ENCODE results near the gene SLC22A12.

The SLC22A12 gene

DNA sequence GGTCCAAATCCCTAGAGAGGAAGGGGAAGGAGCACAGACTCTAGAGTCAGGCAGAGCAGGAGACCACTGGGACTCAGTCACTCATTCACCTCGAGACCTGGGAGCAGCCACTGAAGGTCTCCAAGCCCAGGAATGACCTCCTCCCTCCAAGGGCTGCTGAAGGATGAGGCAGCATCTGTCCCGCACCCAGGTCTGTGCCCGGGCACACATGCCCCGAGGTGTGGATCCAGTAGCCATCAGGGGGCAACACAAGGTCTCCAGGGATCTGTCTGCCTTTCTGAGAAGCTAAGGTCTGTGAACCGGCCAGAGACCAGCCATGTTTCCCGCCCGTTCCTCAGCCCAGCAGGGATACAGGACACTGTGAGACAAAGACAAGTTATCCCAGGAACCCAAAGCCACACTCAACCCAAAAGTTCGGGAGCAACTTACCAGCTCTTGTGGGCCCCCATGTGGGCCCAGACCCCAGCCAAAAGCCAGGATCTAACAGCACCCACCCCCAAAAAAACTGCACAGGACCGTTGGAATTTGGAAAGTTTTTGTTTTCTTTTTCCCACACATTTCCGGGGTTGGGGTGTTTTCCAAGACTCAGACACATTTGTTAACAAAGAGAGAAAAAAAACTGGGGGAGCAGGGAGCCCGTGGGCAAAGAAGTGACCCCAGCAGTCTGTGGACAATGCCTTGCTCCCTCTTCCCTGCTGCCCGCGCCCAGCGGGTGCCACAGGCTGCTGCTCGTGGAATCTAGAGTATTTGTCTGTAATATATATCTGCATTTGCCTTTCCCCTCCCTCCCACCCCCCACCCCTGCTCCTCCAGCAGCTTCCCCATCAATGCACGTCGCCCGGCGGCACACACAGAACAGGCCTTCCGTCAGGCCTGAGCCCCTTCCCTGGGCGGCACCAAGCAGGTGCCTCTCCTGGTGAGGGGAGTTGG, 14.9 kb downstream of the SLC22A12 start:
- no peak for DNase-seq (ENCODE audit: low read depth)
- TF ChIP-seq, protein P1, sequence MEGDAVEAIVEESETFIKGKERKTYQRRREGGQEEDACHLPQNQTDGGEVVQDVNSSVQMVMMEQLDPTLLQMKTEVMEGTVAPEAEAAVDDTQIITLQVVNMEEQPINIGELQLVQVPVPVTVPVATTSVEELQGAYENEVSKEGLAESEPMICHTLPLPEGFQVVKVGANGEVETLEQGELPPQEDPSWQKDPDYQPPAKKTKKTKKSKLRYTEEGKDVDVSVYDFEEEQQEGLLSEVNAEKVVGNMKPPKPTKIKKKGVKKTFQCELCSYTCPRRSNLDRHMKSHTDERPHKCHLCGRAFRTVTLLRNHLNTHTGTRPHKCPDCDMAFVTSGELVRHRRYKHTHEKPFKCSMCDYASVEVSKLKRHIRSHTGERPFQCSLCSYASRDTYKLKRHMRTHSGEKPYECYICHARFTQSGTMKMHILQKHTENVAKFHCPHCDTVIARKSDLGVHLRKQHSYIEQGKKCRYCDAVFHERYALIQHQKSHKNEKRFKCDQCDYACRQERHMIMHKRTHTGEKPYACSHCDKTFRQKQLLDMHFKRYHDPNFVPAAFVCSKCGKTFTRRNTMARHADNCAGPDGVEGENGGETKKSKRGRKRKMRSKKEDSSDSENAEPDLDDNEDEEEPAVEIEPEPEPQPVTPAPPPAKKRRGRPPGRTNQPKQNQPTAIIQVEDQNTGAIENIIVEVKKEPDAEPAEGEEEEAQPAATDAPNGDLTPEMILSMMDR (conservative IDR thresholded peaks at IDR 0.05; ENCODE audit: low read depth, low read length): no peak
- H3K4me3 ChIP-seq (ENCODE audit: low read depth, low read length): no peak overlapping the region

DNA sequence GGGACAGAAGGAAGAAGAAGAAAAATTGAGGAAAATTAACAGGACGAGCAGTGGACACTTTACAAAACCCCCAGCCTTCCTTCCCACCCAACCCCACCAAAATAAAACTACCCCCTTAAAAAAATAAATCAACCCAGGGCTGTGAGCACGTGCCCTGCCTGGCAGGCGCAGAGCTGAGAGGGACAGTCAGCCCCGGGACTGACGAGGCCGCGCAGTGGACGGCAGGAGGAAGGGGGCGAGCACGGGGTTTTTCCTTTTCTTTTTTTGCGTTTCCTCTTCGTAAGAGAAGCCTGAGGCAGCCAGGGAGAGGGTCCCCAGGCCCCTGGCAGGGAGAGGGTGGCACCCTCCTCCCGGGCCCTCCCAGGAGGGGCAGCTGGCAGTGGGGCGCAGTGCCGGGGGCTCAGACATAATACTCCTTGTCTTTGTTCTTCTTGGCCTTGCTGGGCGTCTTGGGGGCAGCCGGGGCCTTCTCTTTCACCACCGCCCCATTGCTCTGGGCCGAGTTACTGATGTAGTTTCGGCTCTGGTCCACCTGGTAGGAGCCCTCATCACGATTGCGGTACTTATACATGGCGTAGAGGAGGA, 15.9 kb downstream of the SLC22A12 start:
- H3K4me3 ChIP-seq (ENCODE audit: low read depth, low read length): no peak overlapping the region
- TF ChIP-seq, protein P1 (conservative IDR thresholded peaks at IDR 0.05; ENCODE audit: low read depth, low read length): no peak
- no peak for DNase-seq (ENCODE audit: low read depth)

DNA sequence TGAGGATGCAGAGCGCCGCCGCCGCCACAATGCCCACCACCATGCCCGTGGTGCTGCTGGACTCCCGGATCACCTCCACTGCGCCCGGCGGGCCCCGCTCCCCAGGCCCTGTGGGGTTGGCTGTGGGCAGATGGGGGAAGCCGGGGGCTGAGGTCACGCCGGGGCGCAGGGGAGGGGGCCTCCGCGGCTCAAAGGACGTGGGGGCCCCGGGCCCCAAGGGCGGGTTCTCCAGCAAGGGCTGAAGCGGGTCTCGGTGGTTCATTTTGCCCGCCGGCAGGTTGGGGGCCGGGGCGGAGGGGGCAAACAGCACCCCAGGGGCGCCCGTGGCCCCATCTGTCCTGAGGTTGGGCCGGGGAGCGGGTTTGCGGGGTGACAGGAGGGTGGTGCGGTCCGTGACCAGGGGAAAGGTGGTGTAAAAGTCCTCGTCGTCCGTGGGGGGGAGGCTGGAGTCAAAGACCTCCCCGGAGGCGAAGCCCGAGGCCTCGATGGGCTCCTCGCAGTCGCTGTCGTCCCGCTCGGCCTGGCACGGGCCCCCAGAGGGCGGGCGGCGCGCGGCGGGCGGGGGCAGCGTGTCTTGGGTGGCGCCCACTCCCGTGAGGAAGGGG, 16.5 kb downstream of the SLC22A12 start:
- no peak overlapping the region for H3K4me3 ChIP-seq (ENCODE audit: low read depth, low read length)
- TF ChIP-seq, protein P1 (conservative IDR thresholded peaks at IDR 0.05; ENCODE audit: low read depth, low read length): no peak
- DNase-seq (ENCODE audit: low read depth): no peak

DNA sequence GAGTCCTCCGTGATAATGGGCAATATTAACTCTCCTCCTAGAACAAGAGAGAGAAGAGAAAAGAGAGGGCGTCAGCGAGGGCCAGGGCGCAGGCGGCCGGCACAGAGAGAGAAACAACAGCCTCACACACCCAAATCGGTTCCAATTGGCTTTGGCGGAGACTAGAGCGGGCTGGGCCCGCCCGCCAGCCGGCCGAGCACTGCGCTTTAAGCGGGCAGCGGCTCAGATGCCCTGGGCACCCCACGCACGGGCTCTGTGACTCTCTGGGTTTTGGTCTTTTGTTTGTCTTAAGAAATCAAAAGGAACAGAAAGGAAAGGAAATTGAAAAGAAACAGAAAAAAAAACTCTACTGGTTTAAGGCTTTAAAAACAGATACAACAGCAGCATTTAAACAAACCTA, 17.0 kb downstream of the SLC22A12 start:
- DNase-seq (ENCODE audit: low read depth): peak; percentile 27
- TF ChIP-seq, protein P1 (conservative IDR thresholded peaks at IDR 0.05; ENCODE audit: low read depth, low read length): no peak

DNA sequence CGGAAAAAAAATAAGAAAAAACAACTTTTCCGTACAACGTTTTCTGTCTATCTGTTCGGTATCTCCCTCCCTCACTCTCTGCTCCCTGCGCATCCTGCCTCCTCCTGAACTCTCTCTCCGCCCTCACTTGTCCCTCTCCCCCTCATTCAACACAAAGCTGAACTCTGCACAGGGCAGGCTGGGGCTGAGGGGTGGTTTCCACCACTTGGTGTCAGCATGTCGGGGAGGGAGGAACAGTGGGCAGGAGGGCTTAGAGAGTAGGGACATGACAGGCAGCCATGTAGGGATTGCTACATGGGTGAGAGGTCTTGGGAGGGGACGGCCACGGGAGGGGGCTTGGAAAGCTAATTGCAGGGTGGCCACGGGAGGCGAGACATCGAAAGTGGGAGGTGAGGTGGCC, 17.6 kb downstream of the SLC22A12 start:
- TF ChIP-seq, protein P1 (conservative IDR thresholded peaks at IDR 0.05; ENCODE audit: low read depth, low read length): no peak
- no peak overlapping the region for H3K4me3 ChIP-seq (ENCODE audit: low read depth, low read length)
- DNase-seq (ENCODE audit: low read depth): no peak

More for the DNA sequence above, 17.0 kb downstream of the SLC22A12 start:
- peak overlapping the region; percentile 13 for H3K4me3 ChIP-seq (ENCODE audit: low read depth, low read length)

DNA sequence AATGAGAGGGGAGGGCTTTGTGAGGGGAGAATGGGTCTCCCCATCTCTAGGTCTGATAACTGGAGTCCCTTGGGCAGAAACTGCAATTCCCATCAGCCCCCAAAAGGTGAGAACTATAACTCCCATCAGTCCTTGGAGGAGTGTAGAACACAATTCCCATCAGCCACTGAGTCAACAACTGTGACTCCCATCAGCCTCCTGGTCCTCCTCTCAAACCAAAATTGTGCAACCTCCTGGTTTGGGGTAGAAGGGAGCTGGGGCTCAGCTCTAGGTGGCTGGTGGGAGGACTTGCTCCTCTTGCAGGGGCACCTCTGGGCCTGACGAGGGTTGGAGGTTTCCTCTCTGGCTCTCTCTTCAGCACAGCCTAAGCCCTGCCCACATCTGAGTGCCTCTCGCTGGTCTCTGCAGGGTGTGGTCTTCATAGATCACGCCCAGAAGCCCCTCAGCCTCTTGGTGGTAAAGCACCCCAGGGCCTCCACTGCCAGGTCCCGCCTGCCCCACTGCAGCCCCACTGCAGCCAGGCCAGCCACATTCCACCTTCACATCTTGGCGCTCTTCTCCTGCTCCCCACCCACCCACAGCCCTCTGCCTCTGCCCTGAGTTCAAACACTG, 18.5 kb downstream of the SLC22A12 start:
- DNase-seq (ENCODE audit: low read depth): no peak
- TF ChIP-seq, protein P1 (conservative IDR thresholded peaks at IDR 0.05; ENCODE audit: low read depth, low read length): no peak
- no peak overlapping the region for H3K4me3 ChIP-seq (ENCODE audit: low read depth, low read length)
